ENCODE data around the gene ROBO1. TPM values are rescaled to one million over a fixed set of nuclear protein-coding genes. Genes with fewer than 3 reads are reported as not detected.

ROBO1 gene
- polyA plus RNA-seq, 1 donor (not counting 4 experiments of a cell fraction or from before 2014, with no cell fraction given) = 27.1 TPM

DNA sequence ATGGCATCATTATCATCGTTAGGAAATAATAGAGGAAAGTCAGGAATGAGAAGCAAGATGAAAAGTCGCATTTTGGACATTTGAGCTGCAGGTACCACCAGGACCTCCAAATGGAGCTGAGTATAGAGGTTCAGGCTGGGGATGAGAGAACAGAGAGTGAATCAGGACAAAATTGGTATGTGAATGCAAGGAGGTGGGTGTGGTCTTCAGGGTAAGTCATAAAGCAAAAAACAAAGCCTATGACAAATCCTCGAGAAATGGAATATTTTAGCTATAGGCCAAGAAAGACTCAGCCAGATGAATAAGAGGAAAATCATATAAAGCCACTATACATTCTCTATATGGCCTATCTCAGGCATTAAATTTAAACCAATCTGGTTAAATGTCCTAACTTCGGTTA, 841.3 kb downstream of the ROBO1 start:
- Histone ChIP-seq H3K9me1 (ENCODE audit: control insufficient read depth, extremely low read depth, insufficient read depth, low read length) (no peaks in the 10 kb centered on the region), H4K20me1 (ENCODE audit: control insufficient read depth, extremely low read depth, insufficient read depth, low read length) (no peaks in the 10 kb centered on the region), H2AFZ (ENCODE audit: control insufficient read depth, low read length) (no peak overlapping the region), H3K36me3 (ENCODE audit: control insufficient read depth in 2 of 2, extremely low read depth in 1 of 2, insufficient read depth in 2 of 2, low read length in 2 of 2) (no peaks in the 10 kb centered on the region), H3K27me3 (ENCODE audit: control insufficient read depth, extremely low read depth, insufficient read depth, low read length) (no peaks in the 10 kb centered on the region), H3K4me3 (ENCODE audit: control insufficient read depth in 2 of 3, extremely low read depth in 1 of 3, insufficient read depth in 2 of 3, low read depth in 1 of 3, low read length in 3 of 3) (no peak overlapping the region), H3K4me1 (ENCODE audit: control insufficient read depth, extremely low read depth, insufficient read depth, low read length) (no peaks in the 10 kb centered on the region), H3K9me3 (ENCODE audit: control insufficient read depth, low read depth, low read length) (no peaks in the 10 kb centered on the region), H3K79me2 (ENCODE audit: control insufficient read depth, insufficient read depth, low read length) (peaks cover 4% of the 10 kb centered on the region), H3K4me2 (ENCODE audit: control insufficient read depth, extremely low read depth, insufficient read depth, low read depth, low read length) (no peak overlapping the region), H3K9ac (ENCODE audit: control insufficient read depth, extremely low read depth, insufficient read depth, low read length) (no peak overlapping the region), H3K27ac (ENCODE audit: control insufficient read depth, insufficient read depth, low read length) (no peak overlapping the region)
- FAIRE-seq = no peak
- no peak for DNase-seq (ENCODE audit: low read depth, low spot score)
- dilution Hi-C loops (cut with MboI; ENCODE audit: extremely low pct_ligation_motif_present, low sequenced_read_pairs) = no loop called here
- TF ChIP-seq, protein P1, sequence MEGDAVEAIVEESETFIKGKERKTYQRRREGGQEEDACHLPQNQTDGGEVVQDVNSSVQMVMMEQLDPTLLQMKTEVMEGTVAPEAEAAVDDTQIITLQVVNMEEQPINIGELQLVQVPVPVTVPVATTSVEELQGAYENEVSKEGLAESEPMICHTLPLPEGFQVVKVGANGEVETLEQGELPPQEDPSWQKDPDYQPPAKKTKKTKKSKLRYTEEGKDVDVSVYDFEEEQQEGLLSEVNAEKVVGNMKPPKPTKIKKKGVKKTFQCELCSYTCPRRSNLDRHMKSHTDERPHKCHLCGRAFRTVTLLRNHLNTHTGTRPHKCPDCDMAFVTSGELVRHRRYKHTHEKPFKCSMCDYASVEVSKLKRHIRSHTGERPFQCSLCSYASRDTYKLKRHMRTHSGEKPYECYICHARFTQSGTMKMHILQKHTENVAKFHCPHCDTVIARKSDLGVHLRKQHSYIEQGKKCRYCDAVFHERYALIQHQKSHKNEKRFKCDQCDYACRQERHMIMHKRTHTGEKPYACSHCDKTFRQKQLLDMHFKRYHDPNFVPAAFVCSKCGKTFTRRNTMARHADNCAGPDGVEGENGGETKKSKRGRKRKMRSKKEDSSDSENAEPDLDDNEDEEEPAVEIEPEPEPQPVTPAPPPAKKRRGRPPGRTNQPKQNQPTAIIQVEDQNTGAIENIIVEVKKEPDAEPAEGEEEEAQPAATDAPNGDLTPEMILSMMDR (optimal IDR thresholded peaks at IDR 0.05 in 1 of 3, IDR thresholded peaks at IDR 0.05 in 1 of 3, conservative IDR thresholded peaks at IDR 0.05 in 1 of 3; ENCODE audit: extremely low read depth in 1 of 3, insufficient read depth in 2 of 3, low read length in 3 of 3) = no peak
- TF ChIP-seq EZH2 (IDR thresholded peaks at IDR 0.05; ENCODE audit: low read length) = no peak

GRCh38 chr3:78924711-78925110, 843.1 kb downstream of the ROBO1 start:
- FAIRE-seq (no peak), DNase-seq (ENCODE audit: low read depth, low spot score) (no peak)
- H3K79me2 ChIP-seq (ENCODE audit: control insufficient read depth, insufficient read depth, low read length) = peaks cover 4% of the 10 kb centered on the region
- H3K36me3 ChIP-seq (ENCODE audit: control insufficient read depth in 2 of 2, extremely low read depth in 1 of 2, insufficient read depth in 2 of 2, low read length in 2 of 2) = no peaks in the 10 kb centered on the region
- no peaks in the 10 kb centered on the region for H4K20me1 ChIP-seq (ENCODE audit: control insufficient read depth, extremely low read depth, insufficient read depth, low read length)
- no peaks in the 10 kb centered on the region for H3K4me1 ChIP-seq (ENCODE audit: control insufficient read depth, extremely low read depth, insufficient read depth, low read length)
- H3K27me3 ChIP-seq (ENCODE audit: control insufficient read depth, extremely low read depth, insufficient read depth, low read length) = no peaks in the 10 kb centered on the region
- H3K4me3 ChIP-seq (ENCODE audit: control insufficient read depth in 2 of 3, extremely low read depth in 1 of 3, insufficient read depth in 2 of 3, low read depth in 1 of 3, low read length in 3 of 3) = no peak overlapping the region
- no peak overlapping the region for H3K4me2 ChIP-seq (ENCODE audit: control insufficient read depth, extremely low read depth, insufficient read depth, low read depth, low read length)
- dilution Hi-C loops (cut with MboI; ENCODE audit: extremely low pct_ligation_motif_present, low sequenced_read_pairs) = no loop called here
- H3K27ac ChIP-seq (ENCODE audit: control insufficient read depth, insufficient read depth, low read length) = no peak overlapping the region
- no peaks in the 10 kb centered on the region for H3K9me1 ChIP-seq (ENCODE audit: control insufficient read depth, extremely low read depth, insufficient read depth, low read length)
- TF ChIP-seq EZH2 (IDR thresholded peaks at IDR 0.05; ENCODE audit: low read length) = no peak
- TF ChIP-seq, protein P1 (optimal IDR thresholded peaks at IDR 0.05 in 1 of 3, IDR thresholded peaks at IDR 0.05 in 1 of 3, conservative IDR thresholded peaks at IDR 0.05 in 1 of 3; ENCODE audit: extremely low read depth in 1 of 3, insufficient read depth in 2 of 3, low read length in 3 of 3) = no peak
- H3K9me3 ChIP-seq (ENCODE audit: control insufficient read depth, low read depth, low read length) = no peaks in the 10 kb centered on the region
- H2AFZ ChIP-seq (ENCODE audit: control insufficient read depth, low read length) = no peak overlapping the region
- no peak overlapping the region for H3K9ac ChIP-seq (ENCODE audit: control insufficient read depth, extremely low read depth, insufficient read depth, low read length)
